Parathyroid adenoma (tissue), 2 donors: ENCODE data around the gene ETF1.

Source experiments
- H2AFZ ChIP-seq: fragments of 300-600 bp; sonication (generic); one replicate; pipeline ENCODE4 v1.7.0; 2017; ENCODE audit warnings: antibody characterized with exemption, mild to moderate bottlenecking
- H3K27ac ChIP-seq: fragments of 300-600 bp; sonication (generic); one replicate; pipeline ENCODE4 v1.7.0; 2017
- H3K27me3 ChIP-seq: fragments of 300-600 bp; sonication (generic); one replicate; pipeline ENCODE4 v1.7.0; 2017; ENCODE audit warnings: low read length; ENCODE audit not compliant: control insufficient read depth, insufficient read depth
- H3K36me3 ChIP-seq: fragments of 300-600 bp; sonication (generic); one replicate; pipeline ENCODE4 v1.7.0; 2017; ENCODE audit warnings: low read length; ENCODE audit not compliant: control insufficient read depth, insufficient read depth
- H3K4me1 ChIP-seq: fragments of 300-600 bp; sonication (generic); one replicate; pipeline ENCODE4 v1.7.0; 2017; ENCODE audit warnings: control low read depth
- H3K4me2 ChIP-seq: fragments of 300-600 bp; sonication (generic); one replicate; pipeline ENCODE4 v1.7.0; 2017; ENCODE audit warnings: low read length
- H3K4me3 ChIP-seq: fragments of 300-600 bp; sonication (generic); one replicate; pipeline ENCODE4 v1.7.0; 2017; ENCODE audit warnings: low read depth, low read length
- H3K79me2 ChIP-seq: fragments of 300-600 bp; sonication (generic); one replicate; pipeline ENCODE4 v1.7.0; 2017; ENCODE audit warnings: control low read depth
- H3K9ac ChIP-seq: fragments of 300-600 bp; sonication (generic); one replicate; pipeline ENCODE4 v1.7.0; 2017; ENCODE audit warnings: mild to moderate bottlenecking
- H3K9me3 ChIP-seq: fragments of 300-600 bp; sonication (generic); one replicate; pipeline ENCODE4 v1.7.0; 2017; ENCODE audit warnings: low read length; ENCODE audit not compliant: control insufficient read depth
- CTCF ChIP-seq: fragments of 300-600 bp; sonication (generic); IDR thresholded peaks from one replicate; pipeline ENCODE4 v1.7.0; 2017; ENCODE audit warnings: antibody characterized with exemption, mild to moderate bottlenecking
- donor health status: primary hyperparathyroidism.

ETF1 gene

GRCh38 chr5:138471052-138471361 is 72.0 kb downstream of the ETF1 start:
- TF ChIP-seq CTCF, result no peak
- Histone ChIP-seq H3K9ac (no peak overlapping the region), H3K9me3 (no peaks in the 10 kb centered on the region), H3K4me1 (peaks cover 5% of the 10 kb centered on the region), H2AFZ (no peak overlapping the region), H3K36me3 (no peaks in the 10 kb centered on the region), H3K79me2 (no peaks in the 10 kb centered on the region), H3K27ac (no peak overlapping the region), H3K4me2 (no peak overlapping the region), H3K27me3 (no peaks in the 10 kb centered on the region), H3K4me3 (no peak overlapping the region)

GRCh38 chr5:138470322-138471051 is 72.5 kb downstream of the ETF1 start:
- Histone ChIP-seq H3K4me1 (peaks cover 5% of the 10 kb centered on the region), H3K9me3 (no peaks in the 10 kb centered on the region), H3K27me3 (no peaks in the 10 kb centered on the region), H3K4me3 (no peak overlapping the region), H3K27ac (no peak overlapping the region), H3K9ac (no peak overlapping the region), H2AFZ (no peak overlapping the region), H3K79me2 (no peaks in the 10 kb centered on the region), H3K4me2 (no peak overlapping the region), H3K36me3 (no peaks in the 10 kb centered on the region)
- no peak for TF ChIP-seq CTCF

GRCh38 chr5:138469540-138470321 is 73.3 kb downstream of the ETF1 start:
- no peak overlapping the region for H2AFZ ChIP-seq
- H3K79me2 ChIP-seq, result no peaks in the 10 kb centered on the region
- H3K4me3 ChIP-seq, result no peak overlapping the region
- H3K4me2 ChIP-seq, result no peak overlapping the region
- TF ChIP-seq CTCF, result no peak
- H3K9ac ChIP-seq, result no peak overlapping the region
- no peaks in the 10 kb centered on the region for H3K27me3 ChIP-seq
- no peaks in the 10 kb centered on the region for H3K9me3 ChIP-seq
- no peak overlapping the region for H3K27ac ChIP-seq
- no peaks in the 10 kb centered on the region for H3K36me3 ChIP-seq
- H3K4me1 ChIP-seq, result peaks cover 5% of the 10 kb centered on the region

GRCh38 chr5:138468966-138469539 is 74.0 kb downstream of the ETF1 start:
- Histone ChIP-seq H2AFZ (no peak overlapping the region), H3K4me2 (no peak overlapping the region), H3K4me1 (peaks cover 5% of the 10 kb centered on the region), H3K79me2 (no peaks in the 10 kb centered on the region), H3K9ac (no peak overlapping the region), H3K4me3 (no peak overlapping the region), H3K27ac (no peak overlapping the region), H3K27me3 (no peaks in the 10 kb centered on the region), H3K36me3 (no peaks in the 10 kb centered on the region), H3K9me3 (no peaks in the 10 kb centered on the region)
- no peak for TF ChIP-seq CTCF
